Effector CD8-positive, alpha-beta T cell (primary cell): Measurements from ENCODE around the gene SPNS1.
"Not testable (repeated sequence)": the region's sequence is repeated elsewhere in the genome, so short reads cannot be mapped to it uniquely, and the experiment has no call there.

Experiments
- DNase-seq: peaks from one replicate; lab custom pipeline; 2025; lab: John Stamatoyannopoulos, UW

The SPNS1 gene

DNA sequence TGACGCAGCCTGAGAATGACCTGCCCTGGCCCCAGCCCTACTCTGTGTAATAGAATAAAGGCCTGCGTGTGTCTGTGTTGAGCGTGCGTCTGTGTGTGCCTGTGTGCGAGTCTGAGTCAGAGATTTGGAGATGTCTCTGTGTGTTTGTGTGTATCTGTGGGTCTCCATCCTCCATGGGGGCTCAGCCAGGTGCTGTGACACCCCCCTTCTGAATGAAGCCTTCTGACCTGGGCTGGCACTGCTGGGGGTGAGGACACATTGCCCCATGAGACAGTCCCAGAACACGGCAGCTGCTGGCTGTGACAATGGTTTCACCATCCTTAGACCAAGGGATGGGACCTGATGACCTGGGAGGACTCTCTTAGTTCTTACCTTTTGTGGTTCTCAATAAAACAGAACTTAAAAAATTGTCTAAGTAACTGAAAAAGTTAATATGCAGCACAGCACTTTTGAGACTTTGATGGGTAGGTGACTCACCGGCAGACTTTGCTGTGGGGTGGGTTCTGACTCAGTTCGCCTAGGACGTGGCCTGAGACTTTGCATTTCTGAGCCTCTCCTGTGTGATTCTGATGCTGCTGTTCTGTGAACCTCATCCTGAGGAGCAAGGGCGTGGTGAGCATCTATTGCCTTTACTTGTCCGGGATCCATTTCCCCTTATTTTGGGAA is 15.9 kb downstream of the SPNS1 start:
- DNase-seq = peak; percentile 12

DNA sequence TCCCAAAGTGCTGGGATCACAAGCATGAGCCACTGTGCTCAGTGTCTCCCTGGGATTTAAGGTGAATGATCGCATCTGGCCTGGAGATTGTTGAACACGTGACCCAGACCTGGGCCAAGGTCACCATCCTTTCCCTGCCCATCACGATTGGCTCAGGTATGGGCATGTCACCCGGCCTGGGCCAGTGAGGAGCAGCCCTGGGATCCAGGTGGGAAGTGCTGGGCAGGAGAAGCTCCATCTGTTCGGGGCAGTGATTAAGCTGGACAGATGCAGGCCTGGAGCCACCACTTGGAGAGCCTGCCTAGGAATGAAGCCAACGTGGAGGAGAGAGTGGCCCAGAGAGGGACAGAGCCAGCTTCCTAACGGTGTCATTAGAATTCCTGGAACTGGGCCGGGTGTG is 17.1 kb downstream of the SPNS1 start:
- DNase-seq = no peak

DNA sequence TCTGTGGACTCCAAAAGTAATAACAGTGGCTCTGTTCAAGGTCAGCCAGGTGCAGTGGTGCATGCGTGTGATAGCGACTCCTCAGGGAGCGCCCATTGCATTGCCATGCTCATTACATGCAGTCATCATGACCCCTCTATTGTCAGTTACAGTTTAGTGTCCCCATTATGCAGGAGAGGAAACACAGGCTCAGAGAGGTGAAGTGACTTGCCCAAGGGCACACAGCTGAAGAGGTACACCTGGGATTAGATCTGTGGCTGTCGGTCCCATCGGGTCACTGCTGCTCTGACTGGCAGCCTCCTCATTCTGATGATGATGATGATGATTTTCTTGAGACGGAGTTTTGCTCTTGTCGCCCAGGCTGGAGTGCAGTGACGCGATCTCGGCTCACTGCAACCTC is 17.9 kb downstream of the SPNS1 start:
- no peak for DNase-seq

DNA sequence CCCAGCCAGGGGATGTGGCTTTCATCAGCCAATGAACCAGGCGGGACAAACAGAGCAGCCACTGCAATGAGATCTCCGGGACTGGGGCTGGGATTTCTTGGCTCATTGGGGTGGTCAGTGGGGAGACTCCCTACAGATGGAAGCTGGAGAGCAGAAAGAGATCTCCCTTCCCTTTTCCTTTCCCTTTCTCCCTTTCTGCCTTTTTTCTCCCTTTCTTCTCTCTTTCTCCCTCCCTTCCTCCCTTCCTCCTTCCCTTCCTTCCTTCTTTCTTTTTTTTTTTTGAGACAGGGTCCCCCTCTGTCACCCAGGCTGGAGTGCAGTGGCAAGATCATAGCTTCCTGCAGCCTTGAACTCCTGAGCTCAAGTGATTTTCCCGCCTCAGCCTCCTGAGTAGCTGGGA is 24.3 kb downstream of the SPNS1 start:
- DNase-seq = no peak

DNA sequence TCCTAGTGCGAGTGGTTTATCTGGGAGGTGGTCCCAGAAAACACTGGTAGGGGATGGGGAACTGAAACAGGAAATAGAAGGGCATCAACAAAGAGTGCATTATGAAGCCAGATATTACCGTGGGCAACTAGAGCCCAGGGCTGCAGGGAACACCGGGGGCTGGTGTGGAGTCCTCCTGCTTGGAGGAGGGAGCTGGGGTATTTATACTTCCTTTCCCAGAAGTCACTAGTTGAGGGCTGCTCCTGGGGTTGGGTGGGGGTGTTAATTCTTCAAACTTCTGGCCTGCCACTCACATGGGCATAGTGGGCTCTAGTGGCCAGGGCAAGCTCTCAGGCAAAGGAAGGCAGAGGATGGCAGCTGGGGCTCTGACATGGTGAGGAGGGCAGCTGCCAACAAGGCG is 25.0 kb downstream of the SPNS1 start:
- DNase-seq = no peak

DNA sequence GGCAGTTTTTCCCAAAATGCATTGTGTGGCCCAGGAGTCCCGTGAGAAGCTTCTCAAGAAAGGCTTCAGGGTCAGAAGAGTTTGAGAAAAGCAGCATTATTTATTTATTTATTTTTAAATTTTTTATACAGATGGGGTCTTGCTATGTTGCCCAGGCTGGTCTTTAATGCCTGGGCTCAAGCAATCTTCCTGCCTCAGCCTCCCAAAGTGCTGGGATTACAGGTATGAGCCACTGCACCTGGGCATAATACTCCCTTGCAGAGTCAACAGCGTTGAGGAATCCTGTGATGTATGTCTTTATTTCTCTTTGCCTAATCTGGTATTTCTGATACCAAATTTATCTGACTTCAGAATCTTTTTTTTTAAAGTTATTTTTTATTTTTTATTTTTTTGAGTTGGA is 25.4 kb downstream of the SPNS1 start:
- no peak for DNase-seq

DNA sequence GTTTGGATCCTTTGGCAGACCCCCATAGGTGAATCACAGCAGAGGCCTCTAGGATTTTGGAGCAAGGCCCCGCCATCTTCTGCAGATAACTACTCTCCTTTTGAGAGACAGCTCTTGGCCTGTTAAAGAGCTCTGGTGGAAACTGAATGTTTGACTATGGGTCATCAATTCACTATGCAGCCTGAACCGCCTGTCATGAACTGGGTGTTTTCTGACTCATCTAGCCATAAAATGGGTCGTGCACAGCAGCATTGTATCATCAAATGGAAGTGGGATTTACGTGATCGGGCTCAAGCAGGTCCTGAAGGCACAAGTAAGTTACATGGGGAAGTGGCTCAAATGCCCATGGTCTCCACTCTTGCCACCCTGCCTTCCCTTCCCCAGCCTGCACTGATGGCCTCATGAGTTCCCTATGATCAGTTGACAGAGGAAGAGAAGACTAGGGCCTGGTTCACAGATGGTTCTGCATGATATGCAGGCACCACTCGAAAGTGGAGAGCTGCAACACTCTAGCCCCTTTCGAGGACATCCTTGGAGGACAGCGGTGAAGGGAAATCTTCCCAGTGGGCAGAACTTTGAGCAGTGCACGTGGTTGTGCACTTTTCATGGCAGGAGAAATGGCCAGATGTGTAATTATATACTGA is 30.0 kb downstream of the SPNS1 start:
- not testable (repeated sequence) for DNase-seq

DNA sequence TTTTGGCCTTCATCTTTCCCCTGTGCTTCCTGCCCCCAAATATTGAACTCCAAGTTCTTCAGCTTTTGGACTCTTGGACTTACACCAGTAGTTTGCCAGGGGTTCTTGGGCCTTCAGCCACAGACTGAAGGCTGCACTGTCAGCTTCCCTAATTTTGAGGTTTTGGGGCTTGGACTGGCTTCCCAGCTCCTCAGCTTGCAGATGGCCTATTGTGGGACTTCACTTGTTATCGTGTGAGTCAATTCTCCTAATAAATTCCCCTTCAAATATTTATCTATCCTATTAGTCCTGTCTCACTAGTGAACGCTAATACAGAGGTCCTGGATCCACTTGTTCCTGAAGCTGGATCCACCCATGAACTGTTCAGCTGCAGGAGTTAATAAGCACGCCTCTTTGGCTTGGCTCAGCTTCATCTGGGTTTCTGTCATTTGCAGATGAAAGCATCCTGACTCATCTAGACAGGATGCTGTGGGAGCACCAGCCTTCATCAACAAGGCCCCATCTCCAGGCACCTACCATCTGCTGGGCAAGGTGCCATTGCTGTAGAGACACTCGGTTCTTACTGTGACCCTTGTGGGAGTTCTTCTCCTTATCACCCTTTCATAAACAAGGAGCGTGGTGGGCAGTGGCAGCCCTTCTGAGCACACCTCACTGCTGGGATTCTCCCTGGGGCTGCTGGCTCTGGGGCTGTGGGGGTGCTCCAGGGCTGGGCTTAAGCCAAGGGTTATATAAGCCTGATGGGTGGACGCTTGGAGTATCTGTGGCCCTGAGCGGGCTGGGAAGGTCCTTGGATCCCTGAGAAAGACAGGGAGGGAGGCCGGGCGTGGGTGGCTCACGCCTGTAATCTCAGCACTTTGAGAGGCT is 33.4 kb downstream of the SPNS1 start:
- peak; percentile 20 for DNase-seq

DNA sequence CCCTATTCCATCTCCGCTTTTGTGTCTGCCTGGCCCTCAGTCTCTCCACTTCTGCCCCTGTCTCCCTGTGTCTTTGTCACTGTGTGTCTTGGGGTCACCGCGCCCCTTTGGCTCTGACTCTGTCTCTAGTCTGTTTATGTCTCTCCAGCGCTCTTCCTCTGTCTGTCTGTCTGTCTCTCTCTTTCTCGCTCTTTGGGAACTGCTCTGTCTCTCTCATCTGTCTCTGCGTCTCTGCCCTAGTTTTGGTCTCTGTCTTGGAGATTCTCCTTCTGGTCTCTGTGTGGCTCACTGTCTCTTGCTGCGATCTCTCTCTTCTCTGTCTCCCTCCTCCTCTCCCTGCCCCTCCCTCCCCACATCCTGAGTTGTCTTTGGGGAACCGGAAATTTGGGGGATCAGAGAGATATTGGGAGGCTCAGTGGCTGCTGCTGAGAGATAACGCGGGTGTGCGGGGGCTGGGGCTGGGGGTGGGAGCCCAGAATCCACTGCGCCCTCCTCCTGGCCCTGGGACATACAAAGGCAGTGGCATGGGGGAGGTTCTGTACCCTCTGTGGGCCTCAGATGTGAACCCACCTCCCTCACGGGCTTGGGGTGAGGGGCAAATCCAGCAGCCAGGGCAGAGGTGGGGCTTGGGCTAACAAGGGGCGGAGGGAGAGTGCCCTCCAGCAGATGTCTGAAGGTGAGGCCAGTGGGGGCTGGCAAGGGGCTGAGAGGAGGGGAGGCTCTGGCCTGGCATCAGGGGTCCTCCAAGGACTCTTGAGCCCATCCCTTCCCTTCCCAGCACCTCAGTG is 34.7 kb downstream of the SPNS1 start:
- no peak for DNase-seq

DNA sequence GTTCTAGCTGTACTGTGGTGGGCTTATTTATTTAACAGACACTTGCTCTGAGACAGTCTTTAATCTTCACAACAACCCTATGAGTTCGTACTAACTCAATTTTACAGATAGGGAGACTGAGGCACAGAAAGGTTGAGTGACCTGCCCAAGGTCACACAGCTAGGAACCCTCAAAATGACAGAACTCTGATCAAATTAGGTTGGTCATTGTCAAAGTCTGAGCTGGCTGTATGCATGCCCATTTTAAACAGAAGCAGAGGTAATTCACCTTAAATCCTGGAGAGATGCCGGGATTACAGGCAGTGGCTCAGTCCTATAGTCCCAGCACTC is 35.2 kb downstream of the SPNS1 start:
- no peak for DNase-seq

DNA sequence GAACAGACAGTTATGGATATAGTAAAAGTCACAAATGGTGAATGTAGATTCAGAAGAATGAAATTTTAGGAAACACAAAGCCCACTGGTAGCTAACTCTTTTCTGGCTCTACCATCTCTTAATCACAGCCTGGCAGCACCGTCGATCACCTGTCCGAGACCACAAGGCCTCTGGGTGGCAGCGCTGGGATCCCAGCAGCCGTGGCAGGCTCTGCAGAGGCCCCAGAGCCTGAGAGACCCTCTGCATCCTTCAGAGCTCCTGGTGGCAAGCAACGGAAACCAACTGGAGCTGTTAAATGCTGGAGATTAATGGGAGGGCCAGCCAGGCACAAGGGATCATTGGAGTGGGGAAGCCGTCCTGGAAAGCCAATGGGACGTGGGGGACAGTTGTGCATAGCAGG is 36.5 kb downstream of the SPNS1 start:
- DNase-seq = no peak

DNA sequence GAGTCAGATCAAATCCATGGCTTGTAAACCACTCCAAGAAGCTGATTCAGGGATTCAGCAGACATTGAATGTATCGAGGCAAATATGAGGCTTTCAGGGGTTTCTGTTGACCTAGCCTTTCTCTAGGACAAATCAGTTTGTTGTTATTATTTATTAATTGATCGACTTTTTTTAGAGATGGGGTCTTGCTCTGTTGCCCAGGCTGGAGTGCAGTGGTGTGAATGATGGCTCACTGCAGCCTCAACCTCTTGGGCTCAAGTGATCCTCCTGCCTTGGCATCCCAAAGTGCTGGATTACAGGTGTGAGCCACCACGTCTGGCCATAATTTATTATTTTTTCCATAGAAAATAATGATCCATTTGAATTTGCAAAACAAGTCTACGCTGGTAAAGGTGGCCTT is 37.3 kb downstream of the SPNS1 start:
- no peak for DNase-seq

DNA sequence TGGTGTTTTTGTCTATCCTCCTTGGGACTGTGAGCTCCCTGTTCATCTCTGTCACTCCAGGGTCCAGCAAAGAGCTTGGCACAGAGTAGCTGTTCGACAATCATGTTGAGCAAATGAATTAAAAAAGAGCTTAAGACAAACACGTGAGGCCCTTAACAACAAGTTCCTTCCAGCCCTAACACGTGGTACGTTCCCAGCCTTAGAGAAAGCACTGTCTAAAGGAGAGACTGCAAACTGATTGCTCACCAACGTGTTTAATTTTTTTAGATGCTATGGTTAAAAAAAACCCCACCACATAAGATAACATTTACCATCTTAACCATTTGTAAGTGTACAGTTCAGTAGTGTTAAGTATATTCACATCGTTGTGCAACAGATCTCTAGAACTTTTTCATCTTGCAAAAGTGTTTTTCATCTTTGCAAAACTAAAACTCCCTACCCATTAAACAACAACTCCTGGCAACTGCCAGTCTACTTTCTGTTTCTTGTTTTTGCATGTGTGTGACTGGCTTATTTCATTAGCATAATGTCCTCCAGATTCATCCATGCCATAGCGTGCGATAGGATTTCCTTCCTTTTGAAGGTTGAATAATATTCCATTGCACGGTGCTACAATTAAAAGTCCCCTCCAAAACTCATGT is 38.5 kb downstream of the SPNS1 start:
- no peak for DNase-seq

DNA sequence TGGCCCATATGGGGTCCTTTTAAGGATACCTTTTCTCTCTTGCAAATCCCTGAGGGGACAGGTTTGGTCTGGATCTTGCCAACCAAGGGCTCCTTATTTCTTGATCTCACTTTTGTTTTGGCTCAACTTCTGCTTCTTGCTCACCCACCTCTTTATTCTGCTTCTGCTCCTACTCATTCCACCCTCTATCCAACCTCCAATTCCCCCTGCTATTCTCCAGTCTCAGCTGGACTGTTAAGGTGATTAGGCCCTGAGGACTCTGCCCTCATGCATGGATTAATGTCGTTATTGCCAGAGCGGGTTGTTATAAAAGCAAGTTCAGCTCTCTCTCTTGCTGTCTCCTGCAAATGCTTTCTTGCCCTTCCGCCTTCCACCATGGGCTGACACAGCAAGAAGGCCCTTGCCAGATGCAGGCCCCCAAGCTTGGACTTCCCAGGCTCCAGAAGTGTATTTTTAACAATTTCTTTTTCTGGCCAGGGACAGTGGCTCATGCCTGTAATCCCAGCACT is 40.0 kb downstream of the SPNS1 start:
- DNase-seq = no peak

DNA sequence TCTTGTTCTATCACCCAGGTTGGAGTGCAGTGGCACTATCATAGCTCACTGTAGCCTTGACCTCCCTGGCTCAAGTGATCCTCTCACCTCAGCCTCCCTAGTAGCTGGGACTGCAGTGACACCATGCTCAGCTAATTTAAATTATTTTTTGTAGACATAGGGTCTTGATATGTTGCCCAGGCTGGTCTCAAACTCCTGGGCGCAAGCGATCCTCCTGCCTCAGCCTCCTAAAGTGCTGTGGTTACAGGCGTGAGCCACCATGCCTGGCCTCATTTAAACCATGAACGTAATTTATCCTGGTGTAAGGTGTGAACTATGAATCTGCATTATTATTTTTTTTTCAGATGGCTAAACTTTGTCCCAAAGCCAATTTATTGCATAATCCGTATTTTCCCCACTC is 47.6 kb downstream of the SPNS1 start:
- no peak for DNase-seq

DNA sequence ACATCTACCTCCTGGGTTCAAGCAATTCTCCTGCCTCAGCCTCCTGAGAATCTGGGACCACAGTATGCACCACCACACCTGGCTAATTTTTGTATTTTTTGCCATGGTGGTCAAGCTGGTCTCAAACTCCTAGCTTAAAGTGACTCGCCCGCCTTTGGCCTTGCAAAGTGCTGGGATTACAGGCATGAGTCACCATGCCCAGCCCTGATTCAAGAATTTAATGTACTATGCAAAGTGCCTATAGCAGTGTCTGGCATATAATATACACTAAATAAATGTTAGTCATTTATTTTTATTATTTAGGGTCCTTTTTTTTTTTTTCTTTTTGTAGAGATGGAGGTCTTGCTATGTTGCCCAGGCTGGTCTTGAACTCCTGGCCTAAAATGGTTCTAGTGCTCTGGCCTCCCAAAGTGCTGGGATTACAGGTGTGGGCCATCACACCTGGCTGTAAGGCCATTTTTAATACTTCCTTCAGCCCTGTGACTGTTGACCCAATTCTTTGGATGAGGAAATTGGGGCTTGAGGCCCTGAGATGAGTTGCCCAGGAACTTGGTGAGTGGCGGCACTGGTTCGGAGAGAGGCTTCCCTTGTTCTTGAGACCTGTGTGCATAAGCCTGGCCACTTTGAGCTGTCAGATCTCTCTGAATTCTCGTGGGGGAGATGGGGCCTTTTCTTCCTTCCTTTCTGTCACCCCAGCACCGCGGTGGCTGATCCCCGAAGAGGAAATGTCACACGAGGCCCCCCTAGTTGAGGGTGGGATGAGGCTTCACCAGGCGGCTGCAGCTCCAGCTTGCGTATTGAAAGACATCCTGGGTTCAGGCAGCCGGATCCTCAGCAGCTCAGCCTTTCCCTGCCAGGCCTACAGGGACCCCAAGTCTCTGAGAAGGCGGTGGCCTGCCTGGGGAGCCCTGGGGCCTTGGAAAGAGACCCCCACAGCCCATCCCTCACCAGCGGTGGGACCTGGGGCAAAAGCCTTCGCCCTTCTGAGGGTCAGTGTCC is 49.0 kb downstream of the SPNS1 start:
- no peak for DNase-seq

DNA sequence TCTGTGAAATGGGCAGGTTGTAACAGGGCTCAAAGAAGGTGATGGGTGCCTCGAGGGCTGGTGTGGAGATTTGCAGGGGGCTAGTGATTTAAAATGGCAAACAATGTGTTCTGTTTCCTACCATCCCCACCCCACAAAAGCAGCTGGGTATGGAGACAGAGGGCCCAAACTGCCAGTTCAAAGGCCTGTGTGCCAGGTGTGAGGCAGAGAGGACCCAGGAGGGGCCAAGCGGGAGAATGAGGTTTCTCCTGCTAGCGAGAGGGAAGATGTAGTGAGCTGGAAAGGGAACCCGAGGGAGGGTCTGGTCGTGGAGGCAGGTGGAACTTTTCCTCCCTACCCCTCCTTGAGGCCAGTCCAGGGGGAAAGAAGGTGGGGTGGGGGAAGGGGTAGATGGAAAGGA is 49.7 kb downstream of the SPNS1 start:
- DNase-seq = no peak

DNA sequence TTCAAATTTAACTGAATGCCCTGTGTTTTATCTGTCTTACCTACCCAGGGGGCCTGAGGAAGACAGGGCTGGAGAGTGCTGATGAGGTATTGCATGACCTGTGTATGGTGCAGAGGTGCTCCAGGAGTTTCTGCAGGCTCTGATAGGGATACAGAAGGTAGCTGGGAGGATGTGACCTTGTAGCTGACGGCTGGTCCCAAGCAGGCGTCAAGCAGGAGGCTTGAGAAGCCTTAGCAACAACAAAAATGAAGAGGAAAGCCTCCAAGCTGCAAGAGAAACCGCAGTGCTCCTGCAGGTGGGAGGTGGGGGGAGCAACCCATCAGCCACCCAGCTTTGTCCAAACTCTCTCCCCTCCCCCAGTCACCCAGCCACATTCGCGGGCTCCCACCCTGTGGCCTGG is 50.6 kb downstream of the SPNS1 start:
- no peak for DNase-seq

DNA sequence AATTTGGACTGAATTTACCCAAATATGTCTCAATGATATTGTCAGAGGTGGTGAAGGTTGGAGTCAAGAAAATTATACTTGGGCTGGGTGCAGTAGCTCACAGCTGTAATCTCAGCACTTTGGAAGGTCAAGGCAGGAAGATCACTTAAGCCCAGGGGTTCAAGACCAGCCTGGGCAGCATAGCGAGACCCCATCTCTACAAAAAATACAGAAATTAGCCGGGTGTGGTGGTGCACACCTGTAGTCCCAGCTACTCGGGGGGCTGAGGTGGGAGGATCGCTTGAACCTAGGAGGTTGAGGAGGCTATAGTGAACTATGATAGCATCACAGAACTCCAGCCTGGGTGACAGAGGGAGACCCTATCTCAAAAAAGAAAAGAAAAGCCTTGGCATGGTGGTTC is 51.2 kb downstream of the SPNS1 start:
- no peak for DNase-seq

DNA sequence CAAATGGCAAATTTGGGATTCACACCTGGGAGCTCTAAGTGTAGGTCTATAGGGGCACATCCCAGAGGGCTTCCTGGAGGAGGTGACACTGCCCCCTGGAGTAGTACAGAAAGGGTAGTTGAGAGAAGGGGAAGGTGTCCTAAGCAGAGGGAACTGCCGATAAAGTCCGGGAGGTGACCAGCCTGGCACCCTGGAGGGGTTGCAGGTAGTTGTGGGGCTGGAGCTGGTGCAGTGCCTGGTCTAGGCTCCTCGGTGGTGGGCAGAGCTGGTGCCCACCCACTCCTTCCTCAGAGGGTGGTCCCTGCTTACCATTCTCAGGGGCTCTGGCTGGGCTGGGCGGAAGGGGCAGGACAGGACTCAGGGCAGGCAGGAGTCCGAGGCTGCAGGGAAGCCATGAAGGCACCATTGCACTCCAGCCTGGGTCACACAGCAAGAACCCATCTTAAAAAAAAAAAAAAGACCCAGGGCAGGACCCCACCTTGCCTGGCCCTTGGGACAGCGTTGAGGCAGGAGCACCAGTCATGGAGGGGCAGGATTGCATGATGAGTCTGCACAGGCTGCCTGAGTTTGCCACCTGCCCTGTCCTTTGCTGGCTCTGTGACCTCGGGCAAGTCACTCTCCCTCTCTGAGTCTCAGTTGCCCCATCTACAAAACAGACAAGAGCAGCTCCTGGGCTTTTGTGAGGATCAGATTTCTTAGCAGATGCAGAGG is 54.0 kb downstream of the SPNS1 start:
- no peak for DNase-seq
